ENCODE results near the gene RIN3. TPM values are rescaled to one million over a fixed set of nuclear protein-coding genes. Genes with fewer than 3 reads are reported as not detected.
A peak's percentile ranks its signal among the peaks of the same experiment; 100 is the strongest.

Gene RIN3
- total and polyA plus RNA-seq, 5 experiments from 2014 or later: 16.8 to 146 (median 45.8) TPM

- Mint-ChIP-seq H3K27ac (peak overlapping the region in 9 of 10 donors; percentile 26 to 91 (median 80)), H3K36me3 (peaks cover 0 to 10% (median 0%) of the 10 kb centered on the region in 3 donors), H3K4me1 (peaks cover 31 to 62% (median 53%) of the 10 kb centered on the region in 4 donors), H3K27me3 (no peaks in the 10 kb centered on the region), H3K9me3 (no peaks in the 10 kb centered on the region), H3K4me3 (peak overlapping the region in 2 of 10 donors; percentile 2 to 26)
- no peak for ATAC-seq
- peak in 1 of 10 donors; percentile 19 for DNase-seq
- POLR2A ChIA-PET: interaction anchor here (0.7 kb wide), 1 partner anchor 54 kb away, joined by 4 read pairs; the partner anchor contains the start of gene LGMN
Observed at GRCh38 chr14:92694807-92695206, 181.2 kb downstream of the RIN3 start.

GRCh38 chr14:92695562-92695961, 182.0 kb downstream of the RIN3 start:
- no peak for ATAC-seq
- peaks cover 0 to 3% (median 0%) of the 10 kb centered on the region in 3 donors for H3K36me3 Mint-ChIP-seq
- peak overlapping the region in 3 of 10 donors; percentile 61 to 91 (median 63) for H3K27ac Mint-ChIP-seq
- peak in 1 of 10 donors; percentile 19 for DNase-seq
- H3K4me3 Mint-ChIP-seq: peak overlapping the region in 1 of 10 donors; percentile 38
- POLR2A ChIA-PET: interaction anchor here (0.9 kb wide), 1 partner anchor 502 kb away, joined by 3 read pairs; no protein-coding TSS in a partner anchor
- no peaks in the 10 kb centered on the region for H3K27me3 Mint-ChIP-seq
- peaks cover 31 to 59% (median 53%) of the 10 kb centered on the region in 4 donors for H3K4me1 Mint-ChIP-seq
- no peaks in the 10 kb centered on the region for H3K9me3 Mint-ChIP-seq

GRCh38 chr14:92696366-92696765, 182.8 kb downstream of the RIN3 start:
- Mint-ChIP-seq H3K27ac (peak overlapping the region in 8 of 10 donors; percentile 11 to 91 (median 58)), H3K9me3 (no peaks in the 10 kb centered on the region), H3K4me1 (peaks cover 31 to 59% (median 53%) of the 10 kb centered on the region in 4 donors), H3K4me3 (peak overlapping the region in 1 of 10 donors; percentile 8), H3K27me3 (no peaks in the 10 kb centered on the region), H3K36me3 (no peaks in the 10 kb centered on the region)
- no peak for ATAC-seq
- POLR2A ChIA-PET: interaction anchor here (0.9 kb wide), 1 partner anchor 501 kb away, joined by 3 read pairs; no protein-coding TSS in a partner anchor
- DNase-seq: peak in 1 of 10 donors; percentile 16

GRCh38 chr14:92698393-92698792, 184.8 kb downstream of the RIN3 start:
- no peak for ATAC-seq
- Mint-ChIP-seq H3K9me3 (no peaks in the 10 kb centered on the region), H3K36me3 (peaks cover 0 to 4% (median 2%) of the 10 kb centered on the region in 3 donors), H3K27ac (no peak overlapping the region), H3K4me1 (peaks cover 26 to 56% (median 43%) of the 10 kb centered on the region in 4 donors), H3K4me3 (no peak overlapping the region), H3K27me3 (no peaks in the 10 kb centered on the region)
- DNase-seq: no peak
- POLR2A ChIA-PET: interaction anchor here (0.6 to 1.3 kb wide), 2 partner anchors 9 to 12 kb away, joined by 3 to 7 read pairs; no protein-coding TSS in a partner anchor

GRCh38 chr14:92701826-92702225, 188.2 kb downstream of the RIN3 start:
- Mint-ChIP-seq H3K4me1 (peaks cover 7 to 43% (median 14%) of the 10 kb centered on the region in 4 donors), H3K36me3 (peaks cover 0 to 34% (median 22%) of the 10 kb centered on the region in 3 donors), H3K27ac (no peak overlapping the region), H3K4me3 (no peak overlapping the region), H3K27me3 (no peaks in the 10 kb centered on the region), H3K9me3 (no peaks in the 10 kb centered on the region)
- POLR2A ChIA-PET: no interaction called here
- DNase-seq: peak in 1 of 10 donors; percentile 35
- ATAC-seq: no peak

- POLR2A ChIA-PET: no interaction called here
- H3K4me3 Mint-ChIP-seq: no peak overlapping the region
- no peaks in the 10 kb centered on the region for H3K27me3 Mint-ChIP-seq
- no peak for ATAC-seq
- DNase-seq: peak in 1 of 10 donors; percentile 42
- H3K4me1 Mint-ChIP-seq: peaks cover 4 to 38% (median 8%) of the 10 kb centered on the region in 4 donors
- H3K36me3 Mint-ChIP-seq: peaks cover 0 to 39% (median 25%) of the 10 kb centered on the region in 3 donors
- no peak overlapping the region for H3K27ac Mint-ChIP-seq
- H3K9me3 Mint-ChIP-seq: no peaks in the 10 kb centered on the region
Observed at GRCh38 chr14:92702441-92702918, 188.9 kb downstream of the RIN3 start.

- POLR2A ChIA-PET: interaction anchor here (0.5 to 0.9 kb wide), 2 partner anchors 10 to 23 kb away, joined by 3 to 4 read pairs; no protein-coding TSS in a partner anchor
- H3K27me3 Mint-ChIP-seq: no peaks in the 10 kb centered on the region
- DNase-seq (peak in 1 of 10 donors; percentile 13), ATAC-seq (no peak)
- no peak overlapping the region for H3K27ac Mint-ChIP-seq
- H3K4me1 Mint-ChIP-seq: peaks cover 0 to 33% (median 2%) of the 10 kb centered on the region in 4 donors
- H3K4me3 Mint-ChIP-seq: no peak overlapping the region
- H3K9me3 Mint-ChIP-seq: no peaks in the 10 kb centered on the region
- H3K36me3 Mint-ChIP-seq: peaks cover 0 to 44% (median 25%) of the 10 kb centered on the region in 3 donors
Observed at GRCh38 chr14:92703516-92703915, 189.9 kb downstream of the RIN3 start.

- ATAC-seq (peak in 1 of 2 donors; percentile 44), DNase-seq (peak in 2 of 10 donors; percentile 31 to 43)
- POLR2A ChIA-PET: interaction anchor here (0.9 kb wide), 1 partner anchor 11 kb away, joined by 3 read pairs; no protein-coding TSS in a partner anchor
- Mint-ChIP-seq H3K27ac (no peak overlapping the region), H3K36me3 (peaks cover 0 to 48% (median 25%) of the 10 kb centered on the region in 3 donors), H3K9me3 (no peaks in the 10 kb centered on the region), H3K4me1 (peaks cover 0 to 33% (median 2%) of the 10 kb centered on the region in 4 donors), H3K4me3 (no peak overlapping the region), H3K27me3 (no peaks in the 10 kb centered on the region)
Observed at GRCh38 chr14:92704036-92704804, 190.6 kb downstream of the RIN3 start.

GRCh38 chr14:92704821-92705220, 191.2 kb downstream of the RIN3 start:
- H3K27me3 Mint-ChIP-seq: no peaks in the 10 kb centered on the region
- no peak overlapping the region for H3K4me3 Mint-ChIP-seq
- DNase-seq (peak in 1 of 10 donors; percentile 6), ATAC-seq (no peak)
- POLR2A ChIA-PET: no interaction called here
- peaks cover 0 to 33% (median 2%) of the 10 kb centered on the region in 4 donors for H3K4me1 Mint-ChIP-seq
- H3K9me3 Mint-ChIP-seq: no peaks in the 10 kb centered on the region
- no peak overlapping the region for H3K27ac Mint-ChIP-seq
- peaks cover 0 to 54% (median 25%) of the 10 kb centered on the region in 3 donors for H3K36me3 Mint-ChIP-seq

- POLR2A ChIA-PET: no interaction called here
- no peak for DNase-seq
- Mint-ChIP-seq H3K4me1 (peaks cover 0 to 32% (median 2%) of the 10 kb centered on the region in 4 donors), H3K36me3 (peaks cover 0 to 67% (median 27%) of the 10 kb centered on the region in 3 donors), H3K9me3 (no peaks in the 10 kb centered on the region), H3K27ac (no peak overlapping the region), H3K27me3 (no peaks in the 10 kb centered on the region), H3K4me3 (no peak overlapping the region)
- no peak for ATAC-seq
Observed at GRCh38 chr14:92706386-92706785, 192.8 kb downstream of the RIN3 start.

GRCh38 chr14:92709340-92710000, 195.9 kb downstream of the RIN3 start:
- Mint-ChIP-seq H3K9me3 (no peaks in the 10 kb centered on the region), H3K36me3 (peaks cover 0 to 64% (median 30%) of the 10 kb centered on the region in 3 donors), H3K4me1 (peaks cover 0 to 7% (median 1%) of the 10 kb centered on the region in 4 donors), H3K27me3 (no peaks in the 10 kb centered on the region), H3K4me3 (no peak overlapping the region), H3K27ac (peak overlapping the region in 2 of 10 donors; percentile 8 to 76)
- no peak for ATAC-seq
- no peak for DNase-seq
- POLR2A ChIA-PET: no interaction called here

- H3K27ac Mint-ChIP-seq: peak overlapping the region in 1 of 10 donors; percentile 76
- H3K36me3 Mint-ChIP-seq: peaks cover 0 to 61% (median 25%) of the 10 kb centered on the region in 3 donors
- no peak overlapping the region for H3K4me3 Mint-ChIP-seq
- H3K27me3 Mint-ChIP-seq: no peaks in the 10 kb centered on the region
- H3K4me1 Mint-ChIP-seq: peaks cover 0 to 2% (median 0%) of the 10 kb centered on the region in 4 donors
- no peaks in the 10 kb centered on the region for H3K9me3 Mint-ChIP-seq
- ATAC-seq: no peak
- peak in 1 of 10 donors; percentile 27 for DNase-seq
- POLR2A ChIA-PET: no interaction called here
Observed at GRCh38 chr14:92710001-92710341, 196.4 kb downstream of the RIN3 start.
